ENCODE measurements around the gene MAP3K21.

GRCh38 chr1:233281711-233282581, 45.6 kb upstream of the MAP3K21 start:
- TF ChIP-seq EZH2 (IDR thresholded peaks at IDR 0.05; ENCODE audit: low read length), result no peak
- TF ChIP-seq CTCF (optimal IDR thresholded peaks at IDR 0.05 in 1 of 3, IDR thresholded peaks at IDR 0.05 in 1 of 3, conservative IDR thresholded peaks at IDR 0.05 in 1 of 3; ENCODE audit: extremely low read depth in 1 of 3, insufficient read depth in 2 of 3, low read length in 3 of 3), result no peak

Data from keratinocyte (primary cell).